CD14-positive monocyte (primary cell): ENCODE results near the gene ADTRP. TPM values are rescaled to one million over a fixed set of nuclear protein-coding genes. Genes with fewer than 3 reads are reported as not detected.

Source experiments
- DNase-seq, 3 donors: peaks; one replicate each; pipeline ENCODE4 v3.0.0-alpha.2; 2011 to 2022
- H2AFZ ChIP-seq: 2 replicates; pipeline ENCODE4 v1.6.0; 2012; ENCODE audit warnings: mild to moderate bottlenecking, low read depth, low read length, inconsistent platforms; ENCODE audit not compliant: insufficient read depth, poor library complexity, severe bottlenecking
- H3K27ac ChIP-seq, 2 donors: 1 replicate in 1 of 2; 2 replicates in 1 of 2; pipeline ENCODE4 v1.5.1; 2012 to 2013; ENCODE audit warnings: low read length in 2 of 2, control low read depth in 1 of 2, inconsistent platforms in 1 of 2, low read depth in 1 of 2, mild to moderate bottlenecking in 1 of 2
- H3K27me3 ChIP-seq, 2 donors: one replicate each; pipeline versions ENCODE4 v1.6.0 to v1.6.1; 2011 to 2013; ENCODE audit warnings: low read length in 2 of 2; ENCODE audit not compliant: control insufficient read depth in 2 of 2, insufficient read depth in 2 of 2
- H3K36me3 ChIP-seq, 2 donors: replicated peaks in 1 of 2; 1 replicate in 1 of 2; 2 replicates in 1 of 2; pipeline versions ENCODE4 v1.5.1 to v1.6.1; 2012 to 2013; ENCODE audit warnings: low read length in 2 of 2, control low read depth in 1 of 2, inconsistent platforms in 1 of 2, mild to moderate bottlenecking in 1 of 2; ENCODE audit not compliant: insufficient read depth in 2 of 2, control insufficient read depth in 1 of 2
- H3K4me1 ChIP-seq, 2 donors: 1 replicate in 1 of 2; 2 replicates in 1 of 2; pipeline versions ENCODE4 v1.5.1 to v1.6.1; 2012 to 2013; ENCODE audit warnings: low read length in 2 of 2, control low read depth in 1 of 2, inconsistent platforms in 1 of 2, mild to moderate bottlenecking in 1 of 2, moderate library complexity in 1 of 2; ENCODE audit not compliant: insufficient read depth in 2 of 2, control insufficient read depth in 1 of 2
- H3K4me2 ChIP-seq: replicated peaks from 2 replicates; pipeline ENCODE3; 2012; ENCODE audit warnings: low read length, moderate library complexity, mild to moderate bottlenecking; ENCODE audit not compliant: poor library complexity, severe bottlenecking; ENCODE audit errors: extremely low read depth
- H3K4me3 ChIP-seq, 3 experiments: fragments of 200-600 bp in 1 of 3; sonication (generic) in 1 of 3; replicated peaks in 1 of 3; 1 replicate in 2 of 3; 2 replicates in 1 of 3; pipeline ENCODE4 v1.5.1; 2011 to 2013; ENCODE audit warnings: low read length in 3 of 3, mild to moderate bottlenecking in 3 of 3, control low read depth in 2 of 3, low read depth in 2 of 3, inconsistent platforms in 1 of 3, moderate library complexity in 1 of 3
- H3K79me2 ChIP-seq: 2 replicates; pipeline ENCODE4 v1.6.0; 2012; ENCODE audit warnings: mild to moderate bottlenecking, control low read depth, inconsistent platforms, low read length, moderate library complexity; ENCODE audit not compliant: insufficient read depth
- H3K9ac ChIP-seq: 2 replicates; pipeline ENCODE4 v1.6.0; 2017; ENCODE audit warnings: low read length, mild to moderate bottlenecking; ENCODE audit not compliant: insufficient read depth, poor library complexity, severe bottlenecking
- H3K9me3 ChIP-seq, 2 donors: replicated peaks in 1 of 2; 1 replicate in 1 of 2; 2 replicates in 1 of 2; pipeline versions ENCODE4 v1.5.1 to v1.6.1; 2012 to 2013; ENCODE audit warnings: low read length in 2 of 2, control low read depth in 1 of 2; ENCODE audit not compliant: control insufficient read depth in 1 of 2, insufficient read depth in 1 of 2
- H4K20me1 ChIP-seq: 2 replicates; pipeline ENCODE4 v1.6.0; 2012; ENCODE audit warnings: mild to moderate bottlenecking, low read length, control low read depth, moderate library complexity; ENCODE audit not compliant: insufficient read depth
- H3K27ac Mint-ChIP-seq, 7 donors: one replicate each; pipeline ENCODE4 v1.8.0; 2020; ENCODE audit warnings: mild to moderate bottlenecking in 7 of 7, mixed read lengths in 7 of 7, moderate library complexity in 6 of 7, inconsistent platforms in 2 of 7
- H3K27me3 Mint-ChIP-seq, 3 donors: one replicate each; pipeline ENCODE4 v1.8.0; 2021 to 2022; ENCODE audit warnings: low read depth in 3 of 3, mild to moderate bottlenecking in 3 of 3, mixed read lengths in 3 of 3, moderate library complexity in 3 of 3, inconsistent platforms in 1 of 3
- H3K36me3 Mint-ChIP-seq, 2 donors: one replicate each; pipeline ENCODE4 v1.8.0; 2020; ENCODE audit warnings: mixed read lengths in 2 of 2, inconsistent platforms in 1 of 2, mild to moderate bottlenecking in 1 of 2
- H3K4me1 Mint-ChIP-seq: one replicate; pipeline ENCODE4 v1.8.0; 2020; ENCODE audit warnings: mild to moderate bottlenecking, mixed read lengths
- H3K4me3 Mint-ChIP-seq, 2 donors: one replicate each; pipeline ENCODE4 v1.8.0; 2020; ENCODE audit warnings: mild to moderate bottlenecking in 2 of 2, mixed read lengths in 2 of 2, moderate library complexity in 1 of 2
- H3K9me3 Mint-ChIP-seq, 7 donors: one replicate each; pipeline ENCODE4 v1.8.0; 2020 to 2022; ENCODE audit warnings: mixed read lengths in 7 of 7, mild to moderate bottlenecking in 6 of 7, moderate library complexity in 6 of 7, inconsistent platforms in 2 of 7
- CTCF ChIP-seq: fragments of 200-600 bp; IDR thresholded peaks from one replicate; pipeline ENCODE4 v1.8.0; 2022; ENCODE audit warnings: antibody characterized with exemption, mild to moderate bottlenecking
- WGBS: methylation state at CpG from one replicate; pipeline ENCODE4 v1.1.5; 2013; ENCODE audit warnings: missing lambda C conversion rate; ENCODE audit not compliant: insufficient coverage; 5-methylcytosine and 5-hydroxymethylcytosine counted together
- intact Hi-C, 2 donors: fragments of 100-400 bp; cut with micrococcal nuclease; formaldehyde crosslinking; loops; one replicate each; pipeline versions ENCODE4 v1.15.0 to v1.15.1; 2023
- polyA plus RNA-seq, 3 donors: library from polyadenylated mRNA; depleted of rRNA in 1 of 3; unstranded in 2 of 3; stranded (reverse) in 1 of 3; fragments of 300-500 nt in 2 of 3; fragments of >200 nt in 1 of 3; fragmentation: Illumina TruSeq in 2 of 3; gene quantifications; 1 replicate in 2 of 3; 2 replicates in 1 of 3; pipeline ENCODE4 v1.2.3, GENCODE V29; 2012 to 2021

ADTRP gene
- polyA plus RNA-seq, 3 donors: 0.04 to 0.20 TPM; not detected in 1

GRCh38 chr6:11804135-11804534 lies 25.5 kb upstream of the ADTRP start:
- H3K4me1 Mint-ChIP-seq: peaks cover 15% of the 10 kb centered on the region
- H3K9ac ChIP-seq: no peak overlapping the region
- H3K9me3 Mint-ChIP-seq: no peaks in the 10 kb centered on the region
- no peak overlapping the region for H3K4me3 ChIP-seq
- no peak overlapping the region for H2AFZ ChIP-seq
- peak; percentile 28 to 72 (median 64) for DNase-seq
- no peaks in the 10 kb centered on the region for H4K20me1 ChIP-seq
- intact Hi-C loops: no loop called here
- peak overlapping the region in 3 of 7 donors; percentile 33 to 68 (median 54) for H3K27ac Mint-ChIP-seq
- TF ChIP-seq CTCF: no peak
- peak overlapping the region in 1 of 2 donors; percentile 69 for H3K4me3 Mint-ChIP-seq
- no peak overlapping the region for H3K27ac ChIP-seq
- H3K27me3 ChIP-seq: no peaks in the 10 kb centered on the region
- peaks cover 4 to 9% of the 10 kb centered on the region in 2 donors for H3K4me1 ChIP-seq
- no peaks in the 10 kb centered on the region for H3K79me2 ChIP-seq
- H3K4me2 ChIP-seq: no peak overlapping the region
- H3K27me3 Mint-ChIP-seq: peaks cover 0 to 5% (median 5%) of the 10 kb centered on the region in 3 donors
- H3K9me3 ChIP-seq: no peaks in the 10 kb centered on the region
- no peaks in the 10 kb centered on the region for H3K36me3 ChIP-seq
- no peaks in the 10 kb centered on the region for H3K36me3 Mint-ChIP-seq
- WGBS: 27% methylated on average over 6 of the region's 6 CpGs

- Histone ChIP-seq H3K27ac (no peak overlapping the region), H3K36me3 (no peaks in the 10 kb centered on the region), H3K27me3 (no peaks in the 10 kb centered on the region), H3K4me1 (peaks cover 4 to 9% of the 10 kb centered on the region in 2 donors), H3K4me2 (no peak overlapping the region), H4K20me1 (no peaks in the 10 kb centered on the region), H3K9me3 (no peaks in the 10 kb centered on the region), H3K79me2 (no peaks in the 10 kb centered on the region), H2AFZ (no peak overlapping the region), H3K9ac (no peak overlapping the region), H3K4me3 (no peak overlapping the region)
- no peaks in the 10 kb centered on the region for H3K36me3 Mint-ChIP-seq
- H3K4me1 Mint-ChIP-seq: peaks cover 15% of the 10 kb centered on the region
- intact Hi-C loops: no loop called here
- no peak for TF ChIP-seq CTCF
- peaks cover 0 to 5% (median 5%) of the 10 kb centered on the region in 3 donors for H3K27me3 Mint-ChIP-seq
- H3K9me3 Mint-ChIP-seq: no peaks in the 10 kb centered on the region
- WGBS: no CpG with 5 or more reads among the region's 2 CpGs
- no peak overlapping the region for H3K4me3 Mint-ChIP-seq
- no peak for DNase-seq
- H3K27ac Mint-ChIP-seq: no peak overlapping the region
These were observed 25.0 kb upstream of the ADTRP start for GRCh38 chr6:11803591-11803971.
